Measurements from ENCODE around the gene TAF1A. TPM values are rescaled to one million over a fixed set of nuclear protein-coding genes. Genes with fewer than 3 reads are reported as not detected.
A peak's percentile ranks its signal among the peaks of the same experiment; 100 is the strongest.

TAF1A gene
- total RNA-seq, 1 donor from 2014 or later: 7.5 TPM

DNA sequence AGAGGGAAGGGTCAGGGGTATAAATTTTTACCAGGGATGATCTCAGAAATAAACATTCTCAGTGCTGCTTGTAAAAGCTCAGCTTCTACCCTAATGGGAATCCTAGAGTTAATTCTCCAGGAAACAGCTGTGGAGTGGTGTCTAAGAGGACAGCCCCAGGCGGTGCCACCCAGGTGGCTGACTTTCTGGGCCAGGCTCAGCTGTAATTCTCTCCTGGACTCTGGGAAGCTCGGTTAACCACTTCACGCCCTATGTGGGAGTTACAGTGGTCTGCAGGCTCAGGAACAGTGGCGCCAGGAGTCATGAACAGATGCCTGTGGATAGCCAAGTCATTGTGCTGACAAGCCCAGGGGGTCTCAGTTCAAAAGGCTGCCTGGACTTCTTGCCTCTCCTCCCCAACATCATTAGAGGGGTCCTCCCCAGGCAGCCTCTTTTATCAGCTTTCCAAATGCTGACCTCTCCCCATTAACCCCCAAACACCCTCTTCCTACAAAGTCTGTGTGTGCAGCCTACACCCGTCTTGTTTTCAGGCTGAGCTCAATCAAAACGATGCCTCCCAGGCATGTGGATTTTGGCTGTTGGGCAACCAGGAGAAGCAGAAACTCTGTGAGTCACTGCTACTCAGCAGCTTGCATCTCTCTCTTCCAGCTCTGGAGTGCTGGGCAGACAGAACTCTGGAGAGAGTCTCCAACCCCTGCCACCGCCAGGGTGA, 43.0 kb downstream of the TAF1A start:
- Histone ChIP-seq H3K79me2 (ENCODE audit: insufficient read depth, low read length) (no peaks in the 10 kb centered on the region), H2AFZ (ENCODE audit: low read depth, low read length) (no peak overlapping the region), H3K4me1 (ENCODE audit: insufficient read depth, low read length) (peaks cover 19% of the 10 kb centered on the region), H3K9me3 (ENCODE audit: insufficient read depth, low read depth, low read length) (no peaks in the 10 kb centered on the region), H3K9ac (ENCODE audit: low read length) (no peak overlapping the region), H4K20me1 (ENCODE audit: insufficient read depth, low read length) (no peaks in the 10 kb centered on the region), H3K36me3 (ENCODE audit: insufficient read depth, low read length) (no peaks in the 10 kb centered on the region), H3K4me3 (ENCODE audit: insufficient read depth, low read depth, low read length) (peak overlapping the region; percentile 6), H3K27ac (ENCODE audit: low read depth, low read length) (peak overlapping the region; percentile 42), H3K27me3 (ENCODE audit: insufficient read depth, low read length) (peaks cover 2% of the 10 kb centered on the region), H3K4me2 (ENCODE audit: low read length) (peak overlapping the region; percentile 73)
- Mint-ChIP-seq H3K36me3 (ENCODE audit: low read depth, unreplicated experiment) (no peaks in the 10 kb centered on the region), H3K4me1 (ENCODE audit: low read depth, unreplicated experiment) (peaks cover 3% of the 10 kb centered on the region), H3K4me3 (ENCODE audit: unreplicated experiment) (peak overlapping the region; percentile 34), H3K9me3 (ENCODE audit: unreplicated experiment) (peaks cover 1% of the 10 kb centered on the region), H3K27me3 (ENCODE audit: low read depth, unreplicated experiment) (peaks cover 2% of the 10 kb centered on the region), H3K27ac (ENCODE audit: unreplicated experiment) (no peak overlapping the region)
- DNase-seq (ENCODE audit: low read depth): peak; percentile 67
- peak; percentile 52 for FAIRE-seq
- no peak for TF ChIP-seq EZH2 (IDR thresholded peaks at IDR 0.05; ENCODE audit: insufficient read depth, low read length)
- TF ChIP-seq, protein P1, sequence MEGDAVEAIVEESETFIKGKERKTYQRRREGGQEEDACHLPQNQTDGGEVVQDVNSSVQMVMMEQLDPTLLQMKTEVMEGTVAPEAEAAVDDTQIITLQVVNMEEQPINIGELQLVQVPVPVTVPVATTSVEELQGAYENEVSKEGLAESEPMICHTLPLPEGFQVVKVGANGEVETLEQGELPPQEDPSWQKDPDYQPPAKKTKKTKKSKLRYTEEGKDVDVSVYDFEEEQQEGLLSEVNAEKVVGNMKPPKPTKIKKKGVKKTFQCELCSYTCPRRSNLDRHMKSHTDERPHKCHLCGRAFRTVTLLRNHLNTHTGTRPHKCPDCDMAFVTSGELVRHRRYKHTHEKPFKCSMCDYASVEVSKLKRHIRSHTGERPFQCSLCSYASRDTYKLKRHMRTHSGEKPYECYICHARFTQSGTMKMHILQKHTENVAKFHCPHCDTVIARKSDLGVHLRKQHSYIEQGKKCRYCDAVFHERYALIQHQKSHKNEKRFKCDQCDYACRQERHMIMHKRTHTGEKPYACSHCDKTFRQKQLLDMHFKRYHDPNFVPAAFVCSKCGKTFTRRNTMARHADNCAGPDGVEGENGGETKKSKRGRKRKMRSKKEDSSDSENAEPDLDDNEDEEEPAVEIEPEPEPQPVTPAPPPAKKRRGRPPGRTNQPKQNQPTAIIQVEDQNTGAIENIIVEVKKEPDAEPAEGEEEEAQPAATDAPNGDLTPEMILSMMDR (IDR thresholded peaks at IDR 0.05; ENCODE audit: insufficient read depth, low read depth, low read length): no peak

DNA sequence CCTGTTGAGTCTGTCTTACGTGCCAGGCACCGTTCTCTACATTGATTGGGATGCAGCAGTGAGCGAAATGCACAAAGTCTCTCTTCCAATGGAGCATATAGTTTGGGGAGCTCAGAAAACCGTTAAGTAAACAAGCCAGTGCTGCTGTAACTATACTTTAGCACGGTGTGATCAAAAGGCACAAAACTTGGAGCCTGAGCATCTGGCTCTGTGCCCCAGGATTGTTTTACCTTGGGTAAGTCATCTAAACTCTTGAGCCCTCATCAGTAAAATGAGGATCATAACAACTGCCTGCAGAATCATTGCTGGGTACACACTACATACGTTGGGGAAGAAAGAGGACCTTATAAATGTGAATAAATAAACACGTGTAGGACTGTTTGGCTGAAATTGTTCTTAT, 43.6 kb downstream of the TAF1A start:
- TF ChIP-seq, protein P1 (IDR thresholded peaks at IDR 0.05; ENCODE audit: insufficient read depth, low read depth, low read length): no peak
- TF ChIP-seq EZH2 (IDR thresholded peaks at IDR 0.05; ENCODE audit: insufficient read depth, low read length): no peak
- peaks cover 19% of the 10 kb centered on the region for H3K4me1 ChIP-seq (ENCODE audit: insufficient read depth, low read length)
- H3K9ac ChIP-seq (ENCODE audit: low read length): no peak overlapping the region
- H3K4me1 Mint-ChIP-seq (ENCODE audit: low read depth, unreplicated experiment): peaks cover 3% of the 10 kb centered on the region
- peaks cover 2% of the 10 kb centered on the region for H3K27me3 ChIP-seq (ENCODE audit: insufficient read depth, low read length)
- H3K79me2 ChIP-seq (ENCODE audit: insufficient read depth, low read length): no peaks in the 10 kb centered on the region
- H3K27ac Mint-ChIP-seq (ENCODE audit: unreplicated experiment): no peak overlapping the region
- peaks cover 1% of the 10 kb centered on the region for H3K9me3 Mint-ChIP-seq (ENCODE audit: unreplicated experiment)
- H3K4me3 Mint-ChIP-seq (ENCODE audit: unreplicated experiment): peak overlapping the region; percentile 17
- FAIRE-seq (no peak), DNase-seq (ENCODE audit: low read depth) (no peak)
- no peaks in the 10 kb centered on the region for H3K9me3 ChIP-seq (ENCODE audit: insufficient read depth, low read depth, low read length)
- H2AFZ ChIP-seq (ENCODE audit: low read depth, low read length): no peak overlapping the region
- H3K36me3 ChIP-seq (ENCODE audit: insufficient read depth, low read length): no peaks in the 10 kb centered on the region
- peak overlapping the region; percentile 73 for H3K4me2 ChIP-seq (ENCODE audit: low read length)
- no peak overlapping the region for H3K4me3 ChIP-seq (ENCODE audit: insufficient read depth, low read depth, low read length)
- no peak overlapping the region for H3K27ac ChIP-seq (ENCODE audit: low read depth, low read length)
- H3K36me3 Mint-ChIP-seq (ENCODE audit: low read depth, unreplicated experiment): no peaks in the 10 kb centered on the region
- no peaks in the 10 kb centered on the region for H4K20me1 ChIP-seq (ENCODE audit: insufficient read depth, low read length)
- H3K27me3 Mint-ChIP-seq (ENCODE audit: low read depth, unreplicated experiment): peaks cover 2% of the 10 kb centered on the region

- H3K9ac ChIP-seq (ENCODE audit: low read length): no peak overlapping the region
- FAIRE-seq (no peak), DNase-seq (ENCODE audit: low read depth) (no peak)
- Mint-ChIP-seq H3K36me3 (ENCODE audit: low read depth, unreplicated experiment) (no peaks in the 10 kb centered on the region), H3K4me1 (ENCODE audit: low read depth, unreplicated experiment) (peaks cover 6% of the 10 kb centered on the region), H3K27me3 (ENCODE audit: low read depth, unreplicated experiment) (peaks cover 2% of the 10 kb centered on the region), H3K9me3 (ENCODE audit: unreplicated experiment) (peaks cover 1% of the 10 kb centered on the region), H3K4me3 (ENCODE audit: unreplicated experiment) (no peak overlapping the region), H3K27ac (ENCODE audit: unreplicated experiment) (no peak overlapping the region)
- no peak for TF ChIP-seq EZH2 (IDR thresholded peaks at IDR 0.05; ENCODE audit: insufficient read depth, low read length)
- TF ChIP-seq, protein P1 (IDR thresholded peaks at IDR 0.05; ENCODE audit: insufficient read depth, low read depth, low read length): no peak
- H3K27me3 ChIP-seq (ENCODE audit: insufficient read depth, low read length): peaks cover 2% of the 10 kb centered on the region
- no peak overlapping the region for H3K4me3 ChIP-seq (ENCODE audit: insufficient read depth, low read depth, low read length)
- no peak overlapping the region for H3K4me2 ChIP-seq (ENCODE audit: low read length)
- no peaks in the 10 kb centered on the region for H3K36me3 ChIP-seq (ENCODE audit: insufficient read depth, low read length)
- no peaks in the 10 kb centered on the region for H4K20me1 ChIP-seq (ENCODE audit: insufficient read depth, low read length)
- H3K9me3 ChIP-seq (ENCODE audit: insufficient read depth, low read depth, low read length): no peaks in the 10 kb centered on the region
- H2AFZ ChIP-seq (ENCODE audit: low read depth, low read length): no peak overlapping the region
- H3K27ac ChIP-seq (ENCODE audit: low read depth, low read length): no peak overlapping the region
- H3K4me1 ChIP-seq (ENCODE audit: insufficient read depth, low read length): peaks cover 19% of the 10 kb centered on the region
- H3K79me2 ChIP-seq (ENCODE audit: insufficient read depth, low read length): no peaks in the 10 kb centered on the region
Measured at GRCh38 chr1:222543817-222544216, 45.9 kb downstream of the TAF1A start.

Measured in astrocyte (in vitro differentiated cells and primary cell).